Measurements from ENCODE around the gene SCARF2.

DNA sequence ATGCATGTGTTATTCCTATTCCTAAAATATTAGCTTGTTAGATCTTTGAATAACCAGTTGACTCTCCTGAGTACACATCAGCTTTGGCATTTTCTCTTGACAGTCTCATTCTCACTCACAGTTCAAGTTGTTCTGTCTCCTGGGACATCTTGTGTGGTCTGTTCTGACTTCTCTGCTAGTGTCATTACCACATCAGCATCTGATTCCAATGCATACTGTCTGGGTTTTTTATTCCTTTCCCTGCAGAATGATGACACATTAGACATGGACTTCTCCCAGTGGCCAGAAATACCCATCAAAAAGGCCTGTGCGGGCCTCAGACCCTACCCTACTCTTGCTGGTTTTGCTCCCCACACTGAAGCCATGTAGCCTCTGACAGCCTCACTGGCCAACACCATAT is 41.0 kb downstream of the SCARF2 start:
- TF ChIP-seq, protein P1, sequence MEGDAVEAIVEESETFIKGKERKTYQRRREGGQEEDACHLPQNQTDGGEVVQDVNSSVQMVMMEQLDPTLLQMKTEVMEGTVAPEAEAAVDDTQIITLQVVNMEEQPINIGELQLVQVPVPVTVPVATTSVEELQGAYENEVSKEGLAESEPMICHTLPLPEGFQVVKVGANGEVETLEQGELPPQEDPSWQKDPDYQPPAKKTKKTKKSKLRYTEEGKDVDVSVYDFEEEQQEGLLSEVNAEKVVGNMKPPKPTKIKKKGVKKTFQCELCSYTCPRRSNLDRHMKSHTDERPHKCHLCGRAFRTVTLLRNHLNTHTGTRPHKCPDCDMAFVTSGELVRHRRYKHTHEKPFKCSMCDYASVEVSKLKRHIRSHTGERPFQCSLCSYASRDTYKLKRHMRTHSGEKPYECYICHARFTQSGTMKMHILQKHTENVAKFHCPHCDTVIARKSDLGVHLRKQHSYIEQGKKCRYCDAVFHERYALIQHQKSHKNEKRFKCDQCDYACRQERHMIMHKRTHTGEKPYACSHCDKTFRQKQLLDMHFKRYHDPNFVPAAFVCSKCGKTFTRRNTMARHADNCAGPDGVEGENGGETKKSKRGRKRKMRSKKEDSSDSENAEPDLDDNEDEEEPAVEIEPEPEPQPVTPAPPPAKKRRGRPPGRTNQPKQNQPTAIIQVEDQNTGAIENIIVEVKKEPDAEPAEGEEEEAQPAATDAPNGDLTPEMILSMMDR (IDR thresholded peaks at IDR 0.05): no peak
- no peak for TF ChIP-seq EP300 (IDR thresholded peaks at IDR 0.05)
